GM21528 (cell line): ENCODE measurements around the gene SCYL1.

Experiments
- ATAC-seq: cut with Tn5 transposase; IDR thresholded peaks from one replicate; pipeline ENCODE4 v1.9.1; 2021; ENCODE audit warnings: mild to moderate bottlenecking, moderate library complexity; ENCODE audit not compliant: unreplicated experiment, low FRiP score

The SCYL1 gene

GRCh38 chr11:65492637-65493366 is 32.1 kb upstream of the SCYL1 start:
- ATAC-seq: no peak

GRCh38 chr11:65493367-65494176 is 31.3 kb upstream of the SCYL1 start:
- no peak for ATAC-seq

- ATAC-seq: peak; percentile 0
These were observed 28.4 kb upstream of the SCYL1 start for GRCh38 chr11:65496304-65497140.

GRCh38 chr11:65497141-65498041 is 27.5 kb upstream of the SCYL1 start:
- peak; percentile 62 for ATAC-seq

- no peak for ATAC-seq
These were observed 26.7 kb upstream of the SCYL1 start for GRCh38 chr11:65498042-65498726.

- ATAC-seq: no peak
These were observed 26.2 kb upstream of the SCYL1 start for GRCh38 chr11:65498727-65498976.

GRCh38 chr11:65498977-65499712 is 25.7 kb upstream of the SCYL1 start, which contains the start of gene MALAT1:
MALAT1 (plus strand) TSS chr11:65499045.
- ATAC-seq: no peak

- no peak for ATAC-seq
These were observed 25.0 kb upstream of the SCYL1 start for GRCh38 chr11:65499713-65500386.

- no peak for ATAC-seq
These were observed 24.3 kb upstream of the SCYL1 start for GRCh38 chr11:65500387-65501185.

GRCh38 chr11:65501186-65501471 is 23.8 kb upstream of the SCYL1 start:
- no peak for ATAC-seq

GRCh38 chr11:65501472-65502273 is 23.2 kb upstream of the SCYL1 start:
- no peak for ATAC-seq

GRCh38 chr11:65502274-65502554 is 22.7 kb upstream of the SCYL1 start:
- ATAC-seq: no peak

GRCh38 chr11:65502555-65503367 is 22.1 kb upstream of the SCYL1 start:
- no peak for ATAC-seq

GRCh38 chr11:65503368-65503948 is 21.4 kb upstream of the SCYL1 start:
- no peak for ATAC-seq

GRCh38 chr11:65503949-65504673 is 20.8 kb upstream of the SCYL1 start:
- ATAC-seq: no peak
